AG04450 (cell line): ENCODE measurements around the gene SGO2. TPM values are rescaled to one million over a fixed set of nuclear protein-coding genes. Genes with fewer than 3 reads are reported as not detected.

Experiments
- CTCF ChIA-PET: fragments of 300-600, 350-600 bp; formaldehyde crosslinking; extraction: SDS; loops from one replicate; lab custom pipeline; 2022; ENCODE audit warnings: antibody characterized with exemption, inconsistent platforms; lab: Charles Lee
- POLR2A ChIA-PET: fragments of 350-600 bp; formaldehyde crosslinking; extraction: SDS; loops from one replicate; lab custom pipeline; 2021; ENCODE audit warnings: antibody characterized with exemption, inconsistent platforms; lab: Yijun Ruan, JAX
- DNase-seq: peaks from one replicate; pipeline ENCODE4 v3.0.0-alpha.2; 2011; ENCODE audit warnings: low read depth, low spot score
- H3K27ac ChIP-seq: one replicate; pipeline ENCODE4 v1.5.1; 2012; ENCODE audit warnings: low read depth, low read length, control low read depth
- H3K27me3 ChIP-seq: one replicate; pipeline ENCODE4 v1.6.0; 2012; ENCODE audit warnings: low read length; ENCODE audit not compliant: control insufficient read depth, insufficient read depth
- H3K4me3 ChIP-seq: 2 replicates; pipeline ENCODE4 v1.5.1; 2011; ENCODE audit warnings: mild to moderate bottlenecking, low read depth, low read length, control low read depth
- H3K9me3 ChIP-seq: 2 replicates; pipeline ENCODE4 v1.5.1; 2012; ENCODE audit warnings: low read length; ENCODE audit not compliant: control insufficient read depth, insufficient read depth
- polyA plus RNA-seq: library from polyadenylated mRNA; depleted of rRNA; stranded (reverse); fragments of >200 nt; gene quantifications from 2 replicates; pipeline ENCODE4 v1.2.3, GENCODE V29; 2011; rRNA removed
- TF ChIP-seq, protein P1 (sequence below): IDR thresholded peaks from 2 replicates; pipeline ENCODE4 v1.5.1; 2011; ENCODE audit warnings: low read depth, low read length, control low read depth, inconsistent platforms

SGO2 gene
- polyA plus RNA-seq, 1 experiment: 8.4 TPM

DNA sequence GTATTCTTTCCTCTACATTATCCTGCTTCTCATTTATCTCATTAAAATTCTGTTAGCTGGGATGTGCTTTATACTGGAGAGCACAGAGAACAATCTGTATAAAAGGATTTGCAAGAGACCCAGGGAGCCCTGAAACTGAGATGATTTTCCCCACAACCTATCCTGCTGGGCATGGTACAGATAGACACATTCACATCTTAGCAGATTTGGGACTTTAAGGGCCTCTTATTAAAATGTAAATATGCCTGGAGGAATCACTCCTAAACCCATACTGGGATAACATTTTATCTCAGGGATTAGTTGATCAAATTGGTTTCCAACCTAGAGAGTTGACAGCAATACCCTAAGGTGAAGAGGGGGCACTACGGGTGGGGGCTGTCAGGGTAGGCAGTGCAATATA, 105.3 kb downstream of the SGO2 start:
- Histone ChIP-seq H3K27me3 (no peaks in the 10 kb centered on the region), H3K27ac (no peak overlapping the region), H3K9me3 (no peaks in the 10 kb centered on the region), H3K4me3 (no peak overlapping the region)
- CTCF ChIA-PET: interaction anchor here (1.2 to 1.4 kb wide), 2 partner anchors 45 to 72 kb away, joined by 4 read pairs; partner anchors contain the start of gene AOX1
- DNase-seq: no peak
- TF ChIP-seq, protein P1, sequence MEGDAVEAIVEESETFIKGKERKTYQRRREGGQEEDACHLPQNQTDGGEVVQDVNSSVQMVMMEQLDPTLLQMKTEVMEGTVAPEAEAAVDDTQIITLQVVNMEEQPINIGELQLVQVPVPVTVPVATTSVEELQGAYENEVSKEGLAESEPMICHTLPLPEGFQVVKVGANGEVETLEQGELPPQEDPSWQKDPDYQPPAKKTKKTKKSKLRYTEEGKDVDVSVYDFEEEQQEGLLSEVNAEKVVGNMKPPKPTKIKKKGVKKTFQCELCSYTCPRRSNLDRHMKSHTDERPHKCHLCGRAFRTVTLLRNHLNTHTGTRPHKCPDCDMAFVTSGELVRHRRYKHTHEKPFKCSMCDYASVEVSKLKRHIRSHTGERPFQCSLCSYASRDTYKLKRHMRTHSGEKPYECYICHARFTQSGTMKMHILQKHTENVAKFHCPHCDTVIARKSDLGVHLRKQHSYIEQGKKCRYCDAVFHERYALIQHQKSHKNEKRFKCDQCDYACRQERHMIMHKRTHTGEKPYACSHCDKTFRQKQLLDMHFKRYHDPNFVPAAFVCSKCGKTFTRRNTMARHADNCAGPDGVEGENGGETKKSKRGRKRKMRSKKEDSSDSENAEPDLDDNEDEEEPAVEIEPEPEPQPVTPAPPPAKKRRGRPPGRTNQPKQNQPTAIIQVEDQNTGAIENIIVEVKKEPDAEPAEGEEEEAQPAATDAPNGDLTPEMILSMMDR: no peak
- POLR2A ChIA-PET: no interaction called here

Other genes with a start within 250 kb of the SGO2 start
- 335 and 361 TPM in 2 replicates for gene SPATS2L, start 219.5 kb upstream of the SGO2 start, polyA plus RNA-seq
- 9.9 and 13.8 TPM in 2 replicates for gene KCTD18, start 16.1 kb upstream of the SGO2 start, polyA plus RNA-seq
- 5.6 and 7.9 TPM in 2 replicates for gene AOX1, start 59.8 kb downstream of the SGO2 start, polyA plus RNA-seq